GM23248 (cell line): Measurements from ENCODE around the gene CCL22.

Experiments used
- EZH2 ChIP-seq: fragments of 200-600 bp; sonication (generic); IDR thresholded peaks from 2 replicates; pipeline ENCODE4 v1.6.1; 2018; ENCODE audit warnings: antibody characterized with exemption, mild to moderate bottlenecking; ENCODE audit not compliant: insufficient read depth, poor library complexity, severe bottlenecking
- EZH2phosphoT487 ChIP-seq: fragments of 200-600 bp; sonication (generic); IDR thresholded peaks from 2 replicates; pipeline ENCODE4 v1.6.1; 2018; ENCODE audit warnings: antibody characterized with exemption, moderate library complexity, mild to moderate bottlenecking, low read depth; ENCODE audit not compliant: insufficient read depth

DNA sequence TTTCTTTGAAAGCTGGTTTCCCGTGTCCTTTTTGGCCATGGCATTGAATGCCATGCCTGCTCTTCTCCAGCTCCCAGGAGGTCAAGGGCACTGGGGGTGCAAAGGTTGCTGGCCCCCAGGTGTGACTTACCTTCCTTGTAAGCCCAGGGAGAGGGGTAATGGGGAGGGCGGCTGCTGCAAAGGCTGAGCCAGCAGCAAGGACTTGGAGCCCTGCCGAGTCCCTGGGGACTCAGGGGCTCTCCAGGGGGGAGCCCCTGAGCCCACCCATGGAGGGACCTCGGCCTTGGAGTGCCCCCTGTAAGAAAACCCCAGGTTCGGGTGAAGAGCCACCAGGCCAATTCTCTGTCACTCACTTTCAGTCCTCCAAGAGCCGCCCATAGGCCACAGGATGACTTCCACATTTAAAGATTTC is 5.9 kb upstream of the CCL22 start:
- no peak for TF ChIP-seq EZH2
- TF ChIP-seq EZH2phosphoT487: no peak
